Stimulated activated CD8-positive, alpha-beta memory T cell treated with anti-CD3 and anti-CD28 coated beads, Interleukin-15, amount 100 ng/mL, for 4 hours (primary cell): ENCODE data around the gene TRPM3.

Source experiments
- DNase-seq, 2 donors: peaks; one replicate each; pipeline ENCODE4 v3.0.0-alpha.2; 2020; ENCODE audit warnings: low read depth in 2 of 2

The TRPM3 gene

DNA sequence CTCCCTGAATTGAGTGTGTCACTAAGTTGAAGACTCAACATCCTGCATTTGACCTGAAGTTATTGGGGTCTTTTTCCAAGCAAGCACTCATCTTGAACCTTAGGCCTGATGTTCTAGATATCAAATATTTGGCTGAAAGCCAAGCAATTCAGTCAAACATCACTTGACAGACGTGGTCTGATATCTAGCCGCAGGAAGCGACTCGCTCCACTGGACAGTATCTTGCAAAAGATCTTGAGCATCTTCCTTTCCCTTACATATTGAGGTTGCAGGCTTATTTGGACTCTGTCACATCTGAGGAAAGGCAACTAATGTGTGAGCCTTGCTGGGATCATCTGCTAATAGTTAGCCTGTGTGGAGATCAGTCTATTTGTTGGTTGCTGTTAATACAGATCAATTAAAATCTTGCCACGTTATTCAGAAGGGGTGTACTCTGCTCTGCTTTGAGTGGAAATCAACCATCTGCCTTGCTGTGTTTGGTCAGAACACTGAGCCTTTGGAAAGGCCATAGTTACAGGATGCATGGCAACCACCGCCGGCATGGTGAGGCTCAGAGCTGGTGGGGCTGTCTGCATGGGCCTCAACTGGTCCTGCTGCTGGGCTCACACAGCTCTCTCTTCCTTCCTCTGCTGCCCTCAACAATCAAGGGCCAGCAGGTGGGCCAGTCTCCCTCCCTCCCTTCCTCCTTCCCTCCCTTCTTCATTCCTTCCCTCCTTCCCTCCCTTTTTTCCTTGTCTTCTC lies 540.0 kb downstream of the TRPM3 start:
- no peak for DNase-seq

GRCh38 chr9:70580606-70581195 lies 540.7 kb downstream of the TRPM3 start:
- no peak for DNase-seq

- DNase-seq = no peak
Observed at GRCh38 chr9:70579686-70580085, 541.7 kb downstream of the TRPM3 start.

DNA sequence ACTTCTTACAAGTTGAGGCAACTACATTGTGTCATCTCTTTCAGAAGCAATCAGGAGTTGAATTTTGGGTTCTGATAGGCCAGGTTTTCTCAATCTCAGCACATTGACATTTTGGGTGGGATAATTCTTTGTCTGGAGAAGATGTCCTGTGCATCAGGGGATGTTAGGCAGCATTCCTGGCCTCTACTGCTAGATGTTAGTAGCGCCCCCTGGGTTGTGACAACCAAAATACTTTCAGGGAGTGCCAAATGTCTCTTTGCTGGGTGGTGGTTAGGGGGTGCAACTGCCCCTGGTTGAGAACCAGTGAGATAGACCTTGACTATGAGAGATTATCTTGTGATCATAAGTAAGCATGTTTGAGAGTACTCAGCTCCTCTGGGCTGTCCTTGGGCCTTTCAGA lies 542.7 kb downstream of the TRPM3 start:
- DNase-seq = no peak

DNA sequence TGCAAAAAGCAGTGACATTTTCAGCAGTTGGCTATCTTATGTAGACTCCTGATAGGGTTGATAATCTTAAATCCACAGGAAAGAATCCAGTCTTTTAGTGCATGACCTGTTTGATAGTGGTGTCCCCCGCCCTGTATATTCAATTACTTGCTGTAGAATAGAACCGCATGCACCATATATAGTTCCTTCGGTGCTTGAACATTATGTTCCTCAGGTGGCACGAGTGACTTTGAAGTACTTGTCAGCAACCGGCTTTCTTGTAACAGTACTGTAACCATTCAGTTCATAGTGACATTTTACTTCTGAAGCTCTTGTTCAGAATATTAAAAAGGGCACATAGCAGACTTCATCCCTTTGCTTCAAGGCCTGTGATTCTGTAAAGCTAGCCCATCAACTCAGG lies 543.8 kb downstream of the TRPM3 start:
- DNase-seq = no peak

- DNase-seq = no peak
Observed at GRCh38 chr9:70576116-70576515, 545.3 kb downstream of the TRPM3 start.

DNA sequence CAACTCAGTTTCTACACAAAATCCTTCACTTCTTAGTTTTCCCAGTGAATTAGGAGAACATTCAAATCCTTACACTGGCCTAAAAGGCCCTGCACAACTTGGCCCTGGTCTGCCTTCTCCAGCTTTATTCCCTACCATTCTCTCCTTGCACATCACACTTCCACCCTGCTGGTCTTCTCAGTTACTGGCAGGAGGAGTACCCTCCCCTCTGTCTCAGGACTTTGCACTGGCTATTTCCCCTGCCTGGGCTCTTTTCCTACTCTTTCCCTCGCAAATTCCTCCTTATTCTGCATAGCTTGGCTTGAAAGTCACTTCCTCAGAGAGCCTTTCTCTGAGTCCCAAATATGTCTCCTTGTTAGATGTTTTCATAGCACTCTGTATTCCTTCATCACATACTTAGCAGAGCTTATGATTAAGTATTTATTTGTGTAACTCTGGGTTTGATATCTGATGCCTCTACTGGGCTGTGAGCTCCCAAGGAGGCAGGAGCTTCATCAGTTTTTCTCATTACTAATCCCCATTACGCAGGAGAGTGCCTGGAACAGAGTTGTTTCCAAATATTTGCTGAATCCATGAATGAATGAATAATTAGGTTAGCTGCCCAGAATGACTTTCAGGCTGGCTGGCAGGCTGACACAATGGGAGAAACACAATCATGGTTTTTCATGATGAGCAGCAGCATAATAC lies 547.1 kb downstream of the TRPM3 start:
- DNase-seq = no peak

- DNase-seq = no peak
Observed at GRCh38 chr9:70573308-70573707, 548.1 kb downstream of the TRPM3 start.

DNA sequence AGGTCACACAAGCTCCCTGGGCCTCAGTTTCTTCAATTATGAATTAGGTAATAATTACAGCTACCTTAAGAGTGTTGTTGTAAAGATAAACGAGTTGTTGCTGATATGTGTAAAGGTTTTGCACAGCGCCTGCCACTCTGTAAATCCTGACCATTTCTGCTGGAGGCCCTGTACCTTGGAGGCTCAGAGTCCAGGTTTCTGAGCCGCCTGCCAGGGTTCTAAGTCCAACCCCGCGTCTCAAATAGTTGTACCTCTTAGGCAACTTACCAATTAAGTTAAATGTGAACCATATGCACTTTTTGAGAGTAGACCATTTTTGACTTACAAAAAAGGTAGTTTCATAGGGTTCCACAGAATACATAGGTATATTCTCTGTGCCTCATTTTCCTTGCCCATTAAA lies 550.2 kb downstream of the TRPM3 start:
- no peak for DNase-seq

GRCh38 chr9:70569791-70570190 lies 551.6 kb downstream of the TRPM3 start:
- no peak for DNase-seq

DNA sequence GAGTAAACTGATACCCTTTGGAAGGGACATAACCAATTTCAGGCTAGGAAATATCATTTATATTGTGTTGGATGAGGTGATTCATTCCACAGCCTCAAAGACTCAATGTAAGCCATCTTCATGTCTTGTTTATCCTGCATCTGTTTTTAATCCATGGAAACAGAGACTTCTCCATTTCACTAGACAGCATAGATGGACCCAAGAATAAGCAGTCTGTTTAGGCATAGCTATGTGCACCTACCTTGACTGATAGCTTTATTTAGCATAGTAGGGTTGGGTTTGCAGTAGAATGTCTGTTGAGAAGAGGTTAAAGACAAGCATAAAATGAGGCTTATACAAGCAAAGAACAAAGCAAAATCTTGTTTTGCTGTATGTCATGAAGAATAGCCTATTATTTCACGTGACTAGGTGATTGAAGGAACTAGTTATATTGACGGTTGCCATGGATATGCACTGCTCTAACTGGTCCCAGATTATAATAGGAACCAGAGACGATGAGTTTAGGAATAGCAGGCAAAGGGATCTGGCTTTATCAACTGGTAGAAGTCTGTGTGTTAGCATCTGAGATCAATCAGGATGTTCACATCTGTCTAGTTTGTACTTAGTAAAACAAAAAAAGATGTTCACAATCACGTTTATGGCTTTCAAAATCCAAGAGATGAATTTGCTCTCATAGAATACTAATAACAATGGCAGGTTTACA lies 552.2 kb downstream of the TRPM3 start:
- no peak for DNase-seq

DNA sequence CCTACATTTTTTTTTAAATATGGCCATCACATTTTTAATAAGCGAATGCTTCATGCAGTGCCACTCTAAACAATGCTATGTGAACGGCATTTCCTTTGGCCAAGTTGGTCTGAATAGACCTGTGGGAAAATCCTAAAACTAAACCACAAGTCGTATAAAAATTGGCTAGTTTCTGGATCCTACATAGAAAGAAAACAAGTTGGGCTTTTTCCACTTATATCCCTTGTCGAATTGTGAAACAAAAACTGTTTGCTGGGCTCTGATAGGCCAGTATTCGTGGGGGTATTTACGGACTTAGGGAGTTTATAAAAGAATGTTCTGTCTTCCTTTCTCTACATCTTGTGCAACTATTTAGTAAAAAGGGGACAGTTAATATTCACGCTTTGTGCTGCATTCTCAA lies 553.9 kb downstream of the TRPM3 start:
- DNase-seq = no peak

DNA sequence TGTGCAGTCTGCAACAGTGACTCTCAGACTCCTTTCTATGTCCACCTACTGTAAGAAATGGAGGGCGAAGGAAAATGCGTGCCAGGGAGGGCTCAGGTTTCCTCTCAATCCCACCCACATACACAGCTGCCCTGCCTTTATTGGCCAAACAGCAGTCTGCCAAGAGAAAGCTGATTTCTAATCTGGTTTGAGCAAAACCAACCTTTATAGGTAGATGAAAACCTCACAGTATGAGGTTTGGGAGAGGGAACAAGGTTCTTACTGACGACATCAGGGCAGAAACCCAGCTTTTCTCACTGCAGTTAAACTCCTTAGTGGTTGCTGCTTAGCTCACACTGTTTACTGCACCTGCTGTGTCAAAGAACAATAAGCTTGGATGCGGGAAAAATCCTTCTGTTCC lies 554.7 kb downstream of the TRPM3 start:
- no peak for DNase-seq

- DNase-seq = no peak
Observed at GRCh38 chr9:70566066-70566465, 555.4 kb downstream of the TRPM3 start.

DNA sequence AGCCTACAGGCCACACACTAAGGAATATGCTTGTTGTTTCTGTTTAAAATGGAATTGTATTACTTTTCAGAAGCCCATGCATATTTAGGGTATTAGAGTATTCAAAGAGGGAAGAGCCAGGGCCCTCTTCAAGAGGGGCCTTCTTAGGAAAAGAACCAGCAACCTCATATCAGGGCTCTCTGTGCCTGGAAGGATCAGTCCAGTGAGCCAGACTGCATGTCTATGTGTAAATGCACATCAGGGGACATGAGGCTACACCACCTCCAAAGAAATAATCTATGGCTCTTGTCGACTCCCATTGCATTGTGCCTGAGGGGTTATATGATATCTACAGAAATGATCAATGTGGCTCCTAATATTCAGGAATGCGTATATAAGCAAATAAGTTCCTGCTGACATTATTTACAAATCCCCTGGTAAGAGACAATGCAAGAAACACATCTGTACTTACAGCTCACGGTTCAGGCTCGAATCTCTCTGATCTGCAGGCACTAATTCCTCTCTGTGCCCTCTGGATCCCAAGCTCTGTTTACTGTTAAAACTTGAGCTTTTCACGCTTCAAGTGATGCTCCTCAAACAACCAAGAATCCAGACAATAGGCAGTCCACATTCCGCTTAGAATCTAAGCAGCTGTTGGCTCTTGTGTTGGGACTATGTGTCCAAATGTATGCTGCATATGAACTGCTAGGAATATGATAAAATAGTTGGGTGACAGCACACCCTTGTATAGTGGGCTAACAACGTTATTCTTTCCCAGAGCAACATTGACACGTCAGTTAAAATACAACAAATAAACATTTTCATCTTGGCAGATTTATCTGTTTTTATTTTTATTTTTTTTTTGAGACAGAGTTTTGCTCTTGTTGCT lies 556.7 kb downstream of the TRPM3 start:
- no peak for DNase-seq

- DNase-seq = peak in 1 of 2 donors; percentile 7
Observed at GRCh38 chr9:70563431-70564204, 557.8 kb downstream of the TRPM3 start.

- DNase-seq = no peak
Observed at GRCh38 chr9:70563010-70563409, 558.4 kb downstream of the TRPM3 start.

DNA sequence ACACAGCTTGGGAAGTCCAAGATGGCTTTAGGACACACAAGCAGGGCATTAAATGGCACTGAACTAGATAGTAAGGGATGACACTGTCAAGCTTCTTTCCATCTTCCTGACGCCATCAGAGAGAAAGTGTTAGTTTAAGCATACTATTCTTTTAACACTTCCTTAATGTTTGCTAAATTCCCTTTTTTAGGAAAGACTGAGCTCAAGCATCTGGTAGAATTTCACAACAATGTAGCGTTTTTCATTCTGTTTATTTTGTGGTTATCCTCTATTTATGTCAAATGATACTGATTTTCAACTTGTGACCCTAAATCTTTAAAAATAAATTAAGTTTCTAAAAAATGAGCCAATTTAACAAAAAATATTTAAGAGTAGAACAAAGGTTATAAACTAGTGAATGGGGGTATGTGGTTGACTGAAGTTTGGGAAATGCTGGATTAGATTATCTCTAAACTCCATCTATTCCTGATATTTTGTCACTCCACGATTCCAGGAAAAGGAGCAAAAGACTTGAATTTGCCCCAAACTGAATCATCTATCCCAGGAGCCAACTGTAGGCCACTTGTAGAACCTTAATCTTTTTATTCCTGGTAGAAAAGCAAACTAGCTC lies 559.5 kb downstream of the TRPM3 start:
- no peak for DNase-seq

DNA sequence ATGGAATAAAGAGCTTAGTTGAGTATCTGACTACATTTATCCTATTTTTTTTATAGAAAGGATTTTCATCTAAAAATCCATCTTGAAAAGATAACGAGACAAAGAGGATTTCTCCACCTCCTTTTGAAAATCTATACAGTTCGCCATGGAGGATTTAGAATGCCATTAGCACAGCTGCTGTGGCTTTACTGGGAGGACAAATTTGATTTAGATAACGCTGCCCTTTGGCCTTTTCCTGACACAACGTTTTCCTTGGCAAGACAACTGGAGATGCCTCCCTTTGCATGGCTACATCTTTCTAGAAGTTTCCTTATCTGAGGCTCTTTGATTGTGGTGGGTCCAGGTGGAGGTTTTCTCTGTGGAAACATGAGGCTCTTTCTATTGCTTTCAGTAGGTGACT lies 560.3 kb downstream of the TRPM3 start:
- DNase-seq = no peak

GRCh38 chr9:70559102-70559501 lies 562.3 kb downstream of the TRPM3 start:
- no peak for DNase-seq
